Ureter (tissue), 1 donor: ENCODE data around the gene CKLF. TPM values are rescaled to one million over a fixed set of nuclear protein-coding genes. Genes with fewer than 3 reads are reported as not detected.

Experiments
- DNase-seq: peaks from one replicate; pipeline ENCODE4 v3.0.0-alpha.2; 2020; ENCODE audit warnings: low spot score
- total RNA-seq: library from RNA; stranded (reverse); gene quantifications from one replicate; pipeline ENCODE4 v1.2.4, GENCODE V29; 2023
- donor health status: DM: yes; HTN: yes; CAD: no.

CKLF gene
- total RNA-seq, 1 donor from 2014 or later, result 34.0 TPM

GRCh38 chr16:66517586-66518263, 34.7 kb upstream of the CKLF start:
- no peak for DNase-seq

GRCh38 chr16:66519482-66520373, 32.6 kb upstream of the CKLF start:
- no peak for DNase-seq

GRCh38 chr16:66520406-66521170, 31.8 kb upstream of the CKLF start:
- no peak for DNase-seq

GRCh38 chr16:66521252-66521713, 31.1 kb upstream of the CKLF start:
- DNase-seq, result no peak

GRCh38 chr16:66521951-66522771, 30.2 kb upstream of the CKLF start:
- DNase-seq, result peak; percentile 72

- DNase-seq, result no peak
These were observed 29.4 kb upstream of the CKLF start for GRCh38 chr16:66522816-66523590.

GRCh38 chr16:66523861-66524354, 28.5 kb upstream of the CKLF start:
- no peak for DNase-seq

GRCh38 chr16:66524601-66525164, 27.7 kb upstream of the CKLF start:
- no peak for DNase-seq

- DNase-seq, result no peak
These were observed 26.8 kb upstream of the CKLF start for GRCh38 chr16:66525396-66526180.

GRCh38 chr16:66528294-66528693, 24.1 kb upstream of the CKLF start:
- DNase-seq, result no peak

GRCh38 chr16:66529475-66529874, 22.9 kb upstream of the CKLF start:
- DNase-seq, result no peak

- DNase-seq, result no peak
These were observed 18.0 kb upstream of the CKLF start for GRCh38 chr16:66534376-66534799.

GRCh38 chr16:66536525-66536924, 15.9 kb upstream of the CKLF start:
- no peak for DNase-seq

GRCh38 chr16:66537236-66537635, 15.1 kb upstream of the CKLF start:
- no peak for DNase-seq

GRCh38 chr16:66538910-66539309, 13.5 kb upstream of the CKLF start:
- no peak for DNase-seq

GRCh38 chr16:66539623-66540469, 12.5 kb upstream of the CKLF start:
- DNase-seq, result no peak

GRCh38 chr16:66541388-66542355, 10.7 kb upstream of the CKLF start:
- DNase-seq, result no peak
